ENCODE data around the gene VSX1. TPM values are rescaled to one million over a fixed set of nuclear protein-coding genes. Genes with fewer than 3 reads are reported as not detected.

The VSX1 gene
- total RNA-seq, 1 donor from 2014 or later: not detected

GRCh38 chr20:25045343-25045712, 36.6 kb downstream of the VSX1 start:
- H3K4me1 Mint-ChIP-seq (ENCODE audit: low read depth): no peaks in the 10 kb centered on the region
- no peaks in the 10 kb centered on the region for H3K36me3 Mint-ChIP-seq (ENCODE audit: insufficient read depth)
- H3K27me3 Mint-ChIP-seq: peaks cover 27% of the 10 kb centered on the region
- no peak overlapping the region for H3K4me3 Mint-ChIP-seq (ENCODE audit: low read depth)
- DNase-seq (ENCODE audit: low spot score, unreplicated experiment): no peak
- no peaks in the 10 kb centered on the region for H3K9me3 Mint-ChIP-seq (ENCODE audit: low read depth)
- no peak overlapping the region for H3K27ac Mint-ChIP-seq
- TF ChIP-seq CTCF (IDR thresholded peaks at IDR 0.05; ENCODE audit: unreplicated experiment): no peak

- no peak for TF ChIP-seq CTCF (IDR thresholded peaks at IDR 0.05; ENCODE audit: unreplicated experiment)
- no peaks in the 10 kb centered on the region for H3K36me3 Mint-ChIP-seq (ENCODE audit: insufficient read depth)
- H3K27me3 Mint-ChIP-seq: peaks cover 23% of the 10 kb centered on the region
- H3K4me1 Mint-ChIP-seq (ENCODE audit: low read depth): no peaks in the 10 kb centered on the region
- DNase-seq (ENCODE audit: low spot score, unreplicated experiment): no peak
- no peaks in the 10 kb centered on the region for H3K9me3 Mint-ChIP-seq (ENCODE audit: low read depth)
- no peak overlapping the region for H3K4me3 Mint-ChIP-seq (ENCODE audit: low read depth)
- no peak overlapping the region for H3K27ac Mint-ChIP-seq
Measured at GRCh38 chr20:25044660-25045342, 37.1 kb downstream of the VSX1 start.

DNA sequence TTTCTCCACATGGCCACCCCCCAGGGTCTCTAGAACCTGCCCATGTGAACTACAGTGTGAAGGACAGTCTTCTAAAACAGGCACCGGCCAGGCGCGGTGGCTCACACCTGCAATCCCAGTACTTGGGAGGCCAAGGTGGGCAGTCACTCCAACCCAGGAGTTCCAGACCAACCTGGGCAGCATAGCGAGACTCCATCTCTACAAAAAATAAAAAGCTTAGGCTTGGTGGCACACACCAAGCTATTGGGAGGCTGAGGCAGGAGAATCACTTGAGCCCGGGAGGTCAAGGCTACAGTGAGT, 37.7 kb downstream of the VSX1 start:
- H3K4me1 Mint-ChIP-seq (ENCODE audit: low read depth): no peaks in the 10 kb centered on the region
- H3K27me3 Mint-ChIP-seq: peaks cover 17% of the 10 kb centered on the region
- no peak for TF ChIP-seq CTCF (IDR thresholded peaks at IDR 0.05; ENCODE audit: unreplicated experiment)
- H3K27ac Mint-ChIP-seq: no peak overlapping the region
- no peaks in the 10 kb centered on the region for H3K9me3 Mint-ChIP-seq (ENCODE audit: low read depth)
- DNase-seq (ENCODE audit: low spot score, unreplicated experiment): no peak
- H3K4me3 Mint-ChIP-seq (ENCODE audit: low read depth): no peak overlapping the region
- H3K36me3 Mint-ChIP-seq (ENCODE audit: insufficient read depth): no peaks in the 10 kb centered on the region

DNA sequence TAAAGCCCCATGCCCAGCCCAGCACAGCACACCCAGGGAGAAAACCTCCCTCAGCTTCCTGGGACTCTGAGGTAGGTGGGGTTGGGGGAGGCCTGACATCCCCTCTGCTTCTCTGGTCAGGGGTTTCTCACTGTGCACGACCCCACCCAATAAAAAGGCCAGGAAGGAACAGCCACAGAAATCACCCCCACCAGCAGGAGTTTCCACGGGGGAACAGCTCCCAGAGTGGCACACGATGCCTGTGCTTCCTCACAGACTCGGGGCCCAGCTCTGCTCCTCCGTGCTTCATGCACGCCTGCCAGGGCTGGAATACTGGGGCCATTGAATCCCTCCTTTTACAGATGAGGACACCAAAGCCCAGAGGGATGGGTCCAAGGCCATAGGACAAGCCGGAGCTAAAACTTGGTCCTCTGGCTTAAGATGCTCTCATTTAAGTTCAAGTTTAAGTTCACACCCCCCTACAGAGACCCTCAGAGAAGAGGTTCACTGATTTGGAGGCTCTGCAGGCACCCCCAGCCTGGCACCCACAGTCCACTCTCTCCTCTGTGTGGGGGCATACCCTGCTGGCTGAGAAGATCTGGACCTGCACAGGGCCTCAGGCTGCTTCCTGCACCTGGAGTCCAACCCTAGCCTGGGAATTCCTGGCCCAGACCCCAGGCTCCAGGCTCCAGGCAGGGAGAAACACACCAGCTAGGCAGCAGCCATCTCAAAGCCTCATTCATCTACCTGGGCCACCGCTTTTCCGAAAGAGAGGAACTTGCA, 38.3 kb downstream of the VSX1 start:
- no peaks in the 10 kb centered on the region for H3K4me1 Mint-ChIP-seq (ENCODE audit: low read depth)
- H3K27me3 Mint-ChIP-seq: peaks cover 11% of the 10 kb centered on the region
- no peak overlapping the region for H3K27ac Mint-ChIP-seq
- no peak for TF ChIP-seq CTCF (IDR thresholded peaks at IDR 0.05; ENCODE audit: unreplicated experiment)
- H3K36me3 Mint-ChIP-seq (ENCODE audit: insufficient read depth): no peaks in the 10 kb centered on the region
- no peaks in the 10 kb centered on the region for H3K9me3 Mint-ChIP-seq (ENCODE audit: low read depth)
- H3K4me3 Mint-ChIP-seq (ENCODE audit: low read depth): no peak overlapping the region
- DNase-seq (ENCODE audit: low spot score, unreplicated experiment): no peak

DNA sequence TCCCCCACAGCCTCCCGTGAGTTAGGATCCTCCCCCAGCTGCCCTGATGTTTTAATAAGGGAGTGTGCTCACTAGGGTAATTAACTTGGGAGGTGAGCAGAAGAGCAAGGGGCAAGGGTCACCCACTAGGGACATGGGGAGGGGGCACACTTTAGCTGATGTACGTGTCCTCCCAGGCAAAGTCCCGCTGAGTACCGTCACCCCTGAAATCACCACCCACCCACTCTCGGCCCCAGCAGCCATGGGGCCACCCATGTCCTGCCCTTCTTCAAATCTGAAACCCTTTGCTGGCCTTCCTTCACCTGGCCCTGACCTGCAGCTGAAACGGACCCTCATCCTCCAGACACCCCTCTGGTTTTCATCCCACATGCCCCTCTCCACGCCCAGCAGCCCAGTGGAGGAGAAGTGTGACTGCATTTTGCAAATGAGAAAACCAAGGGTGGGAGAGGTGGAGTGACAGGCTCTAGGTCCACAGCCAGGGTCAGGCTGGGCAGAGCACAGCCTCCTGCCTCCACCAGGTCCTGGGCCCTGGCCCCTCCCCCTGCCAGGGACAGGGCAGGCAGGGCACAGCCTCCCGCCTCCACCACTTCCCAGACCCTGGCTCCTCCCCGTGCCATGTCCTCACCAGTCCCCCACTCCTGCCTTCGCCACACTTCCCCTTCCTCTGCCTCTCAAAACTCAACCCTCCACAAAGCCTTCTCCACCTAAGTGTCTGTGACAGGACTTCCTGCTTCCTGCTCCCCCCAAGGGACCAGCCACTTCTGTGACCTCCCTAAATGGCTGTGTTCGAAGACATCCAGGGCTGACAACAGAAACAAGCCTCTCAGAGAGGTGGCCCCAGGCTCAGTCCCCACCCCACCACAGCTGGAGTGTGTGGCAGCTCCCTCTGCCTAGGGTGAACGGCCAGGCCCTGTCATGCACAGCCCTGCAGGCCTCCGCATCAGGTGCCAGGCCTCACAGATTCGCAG, 39.1 kb downstream of the VSX1 start:
- TF ChIP-seq CTCF (IDR thresholded peaks at IDR 0.05; ENCODE audit: unreplicated experiment): no peak
- no peak overlapping the region for H3K4me3 Mint-ChIP-seq (ENCODE audit: low read depth)
- no peaks in the 10 kb centered on the region for H3K36me3 Mint-ChIP-seq (ENCODE audit: insufficient read depth)
- no peaks in the 10 kb centered on the region for H3K9me3 Mint-ChIP-seq (ENCODE audit: low read depth)
- DNase-seq (ENCODE audit: low spot score, unreplicated experiment): no peak
- H3K4me1 Mint-ChIP-seq (ENCODE audit: low read depth): no peaks in the 10 kb centered on the region
- H3K27ac Mint-ChIP-seq: no peak overlapping the region
- peaks cover 6% of the 10 kb centered on the region for H3K27me3 Mint-ChIP-seq

All from progenitor cell of endocrine pancreas (in vitro differentiated cells).